ENCODE measurements around the gene ADGRG1. TPM values are rescaled to one million over a fixed set of nuclear protein-coding genes. Genes with fewer than 3 reads are reported as not detected.

ADGRG1 gene
- total and polyA plus RNA-seq, 5 donors, result 10.2 to 24.1 (median 16.2) TPM

DNA sequence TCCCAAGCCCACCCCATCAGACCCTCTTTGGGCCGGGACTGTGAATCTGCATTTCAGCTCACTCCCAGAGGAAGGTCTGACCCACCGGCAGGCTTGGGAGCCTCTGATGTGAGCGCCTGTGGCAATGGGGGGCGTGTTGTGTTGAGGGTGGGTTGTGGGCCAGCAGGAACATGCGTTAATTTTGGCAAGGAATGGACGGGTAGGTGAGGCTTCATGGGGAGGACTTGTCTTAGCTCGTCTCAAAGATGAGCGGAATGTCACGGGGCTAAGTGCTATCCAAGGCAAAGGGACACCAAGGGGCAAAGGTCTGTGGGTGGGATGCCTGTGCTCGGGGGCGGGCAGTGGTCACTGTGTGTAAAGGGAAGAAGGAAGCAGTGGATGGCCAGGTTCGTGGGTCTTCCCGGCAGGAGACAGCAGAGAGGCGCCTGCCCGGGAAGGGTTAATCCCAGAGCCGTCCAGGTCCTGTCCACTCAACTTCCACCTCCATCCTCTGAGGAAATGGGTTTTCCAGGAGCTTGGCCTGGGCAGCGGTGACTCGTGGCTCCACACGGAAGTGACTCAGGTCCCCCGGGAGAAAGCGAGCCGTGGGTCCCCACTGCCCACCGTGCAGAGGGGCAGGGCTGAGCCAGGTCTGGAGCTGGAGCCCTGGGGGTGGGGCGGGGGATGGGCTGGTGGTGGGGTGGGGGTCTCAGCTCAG lies 17.4 kb downstream of the ADGRG1 start:
- H3K4me1 ChIP-seq (ENCODE audit: control insufficient read depth, insufficient read depth, low read length), result peaks cover 6% of the 10 kb centered on the region

DNA sequence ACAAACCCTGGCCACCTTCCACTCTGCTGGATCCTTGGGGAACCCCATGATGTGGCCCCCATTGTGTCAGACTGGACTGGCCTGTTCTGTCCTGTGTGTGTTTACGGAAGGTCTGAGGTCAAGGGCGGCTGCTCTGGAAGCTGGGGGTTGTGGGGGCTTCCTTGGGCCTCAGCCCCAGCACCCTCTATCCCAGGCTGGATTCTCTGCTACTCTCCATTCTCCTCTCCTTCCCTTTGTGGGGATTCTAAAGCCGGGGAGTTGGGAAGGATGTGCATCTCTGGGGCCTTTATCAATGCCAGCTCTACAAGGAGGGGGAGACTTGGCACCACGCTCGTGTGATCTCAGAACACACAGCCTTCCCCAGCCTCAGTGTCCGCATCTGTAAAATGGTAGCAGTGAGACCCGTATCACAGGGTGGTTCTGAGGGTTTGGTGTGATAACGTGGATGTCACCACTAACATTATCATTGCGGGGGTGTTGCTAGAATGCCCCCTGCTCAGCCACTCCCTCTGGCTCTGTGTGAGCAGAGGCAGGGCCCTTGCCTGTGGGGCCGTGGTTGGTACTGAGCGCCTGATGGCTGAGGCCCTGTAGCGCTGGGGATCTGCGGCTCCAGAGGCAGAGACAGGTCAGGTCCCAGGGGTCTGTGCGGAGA lies 18.1 kb downstream of the ADGRG1 start:
- Histone ChIP-seq H3K27me3 (ENCODE audit: control insufficient read depth, insufficient read depth) (no peaks in the 10 kb centered on the region), H3K4me3 (ENCODE audit: low read length) (no peak overlapping the region), H3K9me3 (ENCODE audit: control insufficient read depth, low read length) (no peaks in the 10 kb centered on the region), H3K27ac (ENCODE audit: low read length) (peak overlapping the region; percentile 83), H3K4me1 (ENCODE audit: control insufficient read depth, insufficient read depth, low read length) (peaks cover 6% of the 10 kb centered on the region)
- intact Hi-C loops (cut with DNase I), result loop anchor here in 2 of 4 donors (5.0 kb wide), 2 partner anchors 39 to 54 kb away; no protein-coding TSS in a partner anchor
- 56% methylated on average over 14 of the region's 14 CpGs for WGBS
- ATAC-seq (peak; percentile 36 to 72), DNase-seq (no peak)

More for the DNA sequence above, 17.4 kb downstream of the ADGRG1 start:
- Histone ChIP-seq H3K4me3 (ENCODE audit: low read length) (no peak overlapping the region), H3K27ac (ENCODE audit: low read length) (peak overlapping the region; percentile 31), H3K27me3 (ENCODE audit: control insufficient read depth, insufficient read depth) (no peaks in the 10 kb centered on the region), H3K9me3 (ENCODE audit: control insufficient read depth, low read length) (no peaks in the 10 kb centered on the region)
- ATAC-seq (peak; percentile 65 to 87), DNase-seq (peak; percentile 82 to 86 (median 85))
- WGBS, result 45% methylated on average over 24 of the region's 24 CpGs
- intact Hi-C loops (cut with DNase I), result loop anchor here in 2 of 4 donors (5.0 kb wide), 2 partner anchors 39 to 54 kb away; no protein-coding TSS in a partner anchor

DNA sequence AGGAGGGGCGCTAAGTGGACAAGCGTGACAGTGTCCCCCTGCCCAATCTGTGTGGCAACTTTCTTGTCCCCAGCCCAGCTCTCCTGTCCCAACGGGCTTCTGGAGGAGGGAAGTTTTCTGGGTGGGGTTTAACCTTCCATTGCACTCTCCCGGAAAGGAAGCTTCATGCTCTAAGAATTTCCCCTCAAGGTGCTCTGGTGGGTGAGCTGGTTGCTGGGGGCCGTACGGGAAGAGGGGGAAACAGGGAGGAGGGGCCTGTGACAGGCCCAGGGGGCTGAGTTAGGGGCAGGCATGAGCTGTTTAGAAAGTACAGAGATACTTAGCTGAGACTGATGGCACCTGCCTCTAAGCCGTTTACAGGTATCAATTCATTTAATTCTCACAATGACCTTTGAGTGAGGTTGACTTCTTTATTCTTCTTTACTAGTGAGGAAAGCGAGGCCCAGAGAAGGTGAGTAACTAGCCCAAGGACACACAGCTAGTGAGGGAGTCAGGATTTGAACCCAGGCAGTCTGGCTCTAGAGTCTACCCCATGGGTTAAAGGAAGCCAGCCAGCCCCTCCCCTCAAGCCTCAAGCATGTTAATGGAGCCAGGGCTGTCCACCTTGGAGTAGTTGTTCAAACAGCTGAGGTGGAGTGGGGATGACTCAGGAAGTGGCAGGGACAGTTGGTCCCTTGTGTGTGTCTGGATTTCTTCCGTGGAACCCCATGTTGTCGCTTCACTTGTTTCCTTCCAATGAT lies 18.9 kb downstream of the ADGRG1 start:
- intact Hi-C loops (cut with DNase I), result loop anchor here in 2 of 4 donors (5.0 kb wide), 2 partner anchors 40 to 55 kb away; no protein-coding TSS in a partner anchor
- Histone ChIP-seq H3K9me3 (ENCODE audit: control insufficient read depth, low read length) (no peaks in the 10 kb centered on the region), H3K4me3 (ENCODE audit: low read length) (no peak overlapping the region), H3K4me1 (ENCODE audit: control insufficient read depth, insufficient read depth, low read length) (peaks cover 6% of the 10 kb centered on the region), H3K27me3 (ENCODE audit: control insufficient read depth, insufficient read depth) (no peaks in the 10 kb centered on the region), H3K27ac (ENCODE audit: low read length) (peak overlapping the region; percentile 62)
- DNase-seq, result peak in 1 of 3 donors; percentile 7
- 59% methylated on average over 10 of the region's 10 CpGs for WGBS
- peak in 1 of 2 donors; percentile 55 for ATAC-seq

DNA sequence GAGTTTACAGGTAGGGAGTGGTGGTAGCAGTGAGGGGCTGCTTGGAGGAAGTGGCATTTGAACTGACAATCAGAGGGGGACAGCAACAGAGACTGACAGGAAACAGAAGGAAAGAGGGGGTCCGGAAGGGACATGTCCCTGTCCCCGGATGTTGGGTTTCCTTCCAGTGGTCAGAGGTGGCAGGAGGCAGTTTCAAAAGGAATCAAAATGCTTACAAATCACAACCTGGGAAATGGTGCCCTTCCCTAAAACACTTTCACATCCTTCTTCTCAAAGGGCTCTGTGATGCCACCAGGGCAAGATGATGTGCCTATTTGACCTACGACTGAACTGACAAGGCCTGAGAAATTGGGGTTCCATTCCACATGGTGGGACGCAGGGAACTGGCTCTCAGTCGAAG lies 19.7 kb downstream of the ADGRG1 start:
- no peak for ATAC-seq
- Histone ChIP-seq H3K9me3 (ENCODE audit: control insufficient read depth, low read length) (no peaks in the 10 kb centered on the region), H3K4me1 (ENCODE audit: control insufficient read depth, insufficient read depth, low read length) (peaks cover 6% of the 10 kb centered on the region), H3K27me3 (ENCODE audit: control insufficient read depth, insufficient read depth) (no peaks in the 10 kb centered on the region), H3K27ac (ENCODE audit: low read length) (peak overlapping the region; percentile 62), H3K4me3 (ENCODE audit: low read length) (no peak overlapping the region)
- intact Hi-C loops (cut with DNase I), result loop anchor here (2.0 to 5.0 kb wide), 4 partner anchors 41 to 56 kb away; no protein-coding TSS in a partner anchor
- 75% methylated on average over 5 of the region's 5 CpGs for WGBS
- DNase-seq, result peak in 1 of 3 donors; percentile 5

DNA sequence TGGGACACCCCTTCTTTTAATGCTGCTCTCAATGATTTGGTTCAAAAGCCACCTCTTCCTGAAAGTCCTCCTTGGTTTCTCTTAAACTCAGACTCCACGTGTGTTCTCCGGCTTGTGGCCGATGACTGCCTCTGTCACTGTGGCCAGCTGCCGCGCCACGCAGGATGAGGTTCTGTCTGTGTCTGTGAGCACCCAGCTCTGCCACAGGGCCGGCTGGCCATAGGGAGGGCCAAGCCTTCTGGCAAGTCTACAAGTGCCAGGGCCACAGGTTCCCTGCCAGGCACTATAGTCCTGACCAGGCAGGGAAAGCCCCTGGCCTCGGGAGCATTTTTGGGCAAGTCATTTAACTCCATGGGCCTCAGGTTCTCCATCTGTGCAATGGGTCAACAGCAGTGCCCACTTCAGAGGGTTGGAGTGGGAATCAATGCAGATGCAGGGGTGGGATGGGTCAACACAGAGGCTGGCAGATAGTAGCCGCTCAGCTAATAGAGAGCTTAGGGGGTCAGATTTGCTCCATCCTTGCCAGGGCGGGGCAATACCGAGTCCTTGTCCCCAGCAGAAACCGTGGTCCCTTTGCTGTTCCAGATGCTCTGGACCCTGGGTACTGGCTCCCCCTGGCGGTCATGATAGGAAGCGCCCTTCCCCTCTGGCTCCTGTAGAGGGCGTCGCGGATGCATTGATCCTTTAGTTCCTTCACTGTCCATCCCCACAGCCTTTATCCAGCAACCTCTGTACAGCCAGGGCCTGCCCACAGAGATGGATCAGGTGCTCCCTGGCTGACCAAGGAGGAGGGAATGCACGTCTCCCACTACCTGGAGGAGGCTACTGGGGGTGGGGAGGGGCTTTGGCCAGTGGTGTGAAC lies 20.4 kb downstream of the ADGRG1 start:
- Histone ChIP-seq H3K27me3 (ENCODE audit: control insufficient read depth, insufficient read depth) (no peaks in the 10 kb centered on the region), H3K9me3 (ENCODE audit: control insufficient read depth, low read length) (no peaks in the 10 kb centered on the region), H3K4me3 (ENCODE audit: low read length) (no peak overlapping the region), H3K4me1 (ENCODE audit: control insufficient read depth, insufficient read depth, low read length) (peaks cover 6% of the 10 kb centered on the region), H3K27ac (ENCODE audit: low read length) (peak overlapping the region; percentile 62)
- DNase-seq (peak; percentile 66 to 89 (median 88)), ATAC-seq (peak; percentile 24 to 47)
- intact Hi-C loops (cut with DNase I), result loop anchor here (2.0 to 5.0 kb wide), 4 partner anchors 42 to 57 kb away; no protein-coding TSS in a partner anchor
- WGBS, result 42% methylated on average over 18 of the region's 18 CpGs

DNA sequence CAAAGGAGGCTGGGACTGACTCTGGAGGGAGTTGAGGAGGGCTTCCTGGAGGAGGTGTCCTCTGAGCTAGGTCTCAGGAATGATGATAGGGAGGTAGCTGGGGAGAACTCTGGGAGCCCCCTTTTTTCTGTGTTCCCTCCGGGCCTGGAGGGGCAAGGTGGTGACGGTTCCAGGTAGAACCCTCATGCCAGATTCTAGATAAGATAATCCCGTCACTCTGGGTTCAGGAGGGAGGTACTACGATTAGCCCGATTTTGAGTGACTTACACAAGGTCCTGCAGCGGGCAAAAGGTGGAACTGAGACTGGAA lies 21.0 kb downstream of the ADGRG1 start:
- intact Hi-C loops (cut with DNase I), result loop anchor here (2.0 to 5.0 kb wide), 4 partner anchors 42 to 57 kb away; no protein-coding TSS in a partner anchor
- no peak overlapping the region for H3K27ac ChIP-seq (ENCODE audit: low read length)
- ATAC-seq (no peak), DNase-seq (no peak)
- H3K9me3 ChIP-seq (ENCODE audit: control insufficient read depth, low read length), result no peaks in the 10 kb centered on the region
- peaks cover 6% of the 10 kb centered on the region for H3K4me1 ChIP-seq (ENCODE audit: control insufficient read depth, insufficient read depth, low read length)
- no peak overlapping the region for H3K4me3 ChIP-seq (ENCODE audit: low read length)
- H3K27me3 ChIP-seq (ENCODE audit: control insufficient read depth, insufficient read depth), result no peaks in the 10 kb centered on the region
- WGBS, result 82% methylated on average over 6 of the region's 6 CpGs

DNA sequence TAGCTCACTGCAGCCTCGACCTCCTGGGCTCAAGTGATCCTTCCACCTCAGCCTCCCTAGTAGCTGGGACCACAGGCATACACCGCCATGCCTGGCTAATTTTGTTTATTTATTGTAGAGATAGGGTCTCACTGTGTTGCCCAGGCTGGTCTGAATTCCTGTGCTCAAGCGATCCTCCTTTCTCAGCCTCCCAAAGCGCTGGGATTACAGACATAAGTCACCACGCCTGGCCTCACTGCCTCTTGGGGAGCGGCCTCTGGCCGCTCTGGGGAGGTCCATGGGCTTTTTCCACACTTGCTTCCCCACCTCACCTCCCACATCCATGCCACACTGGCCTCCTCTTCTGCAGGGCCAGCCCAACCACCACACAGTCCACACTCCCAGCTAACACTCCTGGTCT lies 21.4 kb downstream of the ADGRG1 start:
- H3K4me1 ChIP-seq (ENCODE audit: control insufficient read depth, insufficient read depth, low read length), result peaks cover 6% of the 10 kb centered on the region
- DNase-seq (no peak), ATAC-seq (no peak)
- no peaks in the 10 kb centered on the region for H3K9me3 ChIP-seq (ENCODE audit: control insufficient read depth, low read length)
- no peaks in the 10 kb centered on the region for H3K27me3 ChIP-seq (ENCODE audit: control insufficient read depth, insufficient read depth)
- WGBS, result 87% methylated on average over 7 of the region's 7 CpGs
- intact Hi-C loops (cut with DNase I), result loop anchor here (2.0 to 10.0 kb wide), 6 partner anchors 43 to 345 kb away; no protein-coding TSS in a partner anchor
- H3K27ac ChIP-seq (ENCODE audit: low read length), result no peak overlapping the region
- no peak overlapping the region for H3K4me3 ChIP-seq (ENCODE audit: low read length)

DNA sequence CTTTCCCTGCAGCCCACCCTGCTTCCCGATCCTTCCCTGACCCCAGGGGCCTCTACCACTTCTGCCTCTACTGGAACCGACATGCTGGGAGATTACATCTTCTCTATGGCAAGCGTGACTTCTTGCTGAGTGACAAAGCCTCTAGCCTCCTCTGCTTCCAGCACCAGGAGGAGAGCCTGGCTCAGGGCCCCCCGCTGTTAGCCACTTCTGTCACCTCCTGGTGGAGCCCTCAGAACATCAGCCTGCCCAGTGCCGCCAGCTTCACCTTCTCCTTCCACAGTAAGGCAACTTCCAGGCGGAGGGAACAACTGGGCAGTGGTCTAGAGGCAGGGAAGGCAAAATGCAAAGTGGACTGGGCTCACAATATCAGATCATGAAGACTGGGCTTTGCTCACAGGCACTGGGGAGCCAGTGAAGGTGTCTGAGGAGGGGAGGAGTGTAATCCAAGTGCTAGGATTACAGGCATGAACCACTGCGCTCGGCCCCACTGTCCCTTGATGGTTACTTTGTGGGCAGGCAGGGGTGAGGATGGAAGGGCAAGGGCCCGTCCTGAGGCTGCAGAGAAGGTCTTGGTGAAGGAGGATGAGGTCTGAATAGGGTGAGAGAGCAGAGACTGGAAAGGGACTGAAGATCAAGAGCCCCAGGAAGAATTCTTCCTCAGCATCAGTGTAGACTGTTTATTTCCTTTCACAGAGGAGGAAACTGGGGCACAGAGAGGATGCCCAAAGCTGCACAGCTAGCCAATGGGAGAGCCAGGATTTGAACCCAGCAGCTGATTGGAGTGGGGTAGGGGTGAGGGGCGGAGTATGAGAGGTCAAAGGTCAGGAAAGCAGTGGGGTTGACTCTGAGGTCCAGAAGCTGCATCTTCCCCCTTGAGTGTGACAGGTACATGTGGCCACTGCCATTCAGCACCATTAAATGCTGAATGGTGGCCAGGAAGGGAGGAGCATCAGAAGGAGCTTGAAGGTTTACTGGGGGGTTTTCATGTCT lies 23.2 kb downstream of the ADGRG1 start:
- DNase-seq (peak in 1 of 3 donors; percentile 20), ATAC-seq (no peak)
- Histone ChIP-seq H3K4me1 (ENCODE audit: control insufficient read depth, insufficient read depth, low read length) (peaks cover 6% of the 10 kb centered on the region), H3K27ac (ENCODE audit: low read length) (no peak overlapping the region), H3K9me3 (ENCODE audit: control insufficient read depth, low read length) (no peaks in the 10 kb centered on the region), H3K4me3 (ENCODE audit: low read length) (no peak overlapping the region), H3K27me3 (ENCODE audit: control insufficient read depth, insufficient read depth) (no peaks in the 10 kb centered on the region)
- 82% methylated on average over 10 of the region's 10 CpGs for WGBS
- intact Hi-C loops (cut with DNase I), result loop anchor here in 2 of 4 donors (5.0 to 10.0 kb wide), 2 partner anchors 64 to 343 kb away; no protein-coding TSS in a partner anchor

DNA sequence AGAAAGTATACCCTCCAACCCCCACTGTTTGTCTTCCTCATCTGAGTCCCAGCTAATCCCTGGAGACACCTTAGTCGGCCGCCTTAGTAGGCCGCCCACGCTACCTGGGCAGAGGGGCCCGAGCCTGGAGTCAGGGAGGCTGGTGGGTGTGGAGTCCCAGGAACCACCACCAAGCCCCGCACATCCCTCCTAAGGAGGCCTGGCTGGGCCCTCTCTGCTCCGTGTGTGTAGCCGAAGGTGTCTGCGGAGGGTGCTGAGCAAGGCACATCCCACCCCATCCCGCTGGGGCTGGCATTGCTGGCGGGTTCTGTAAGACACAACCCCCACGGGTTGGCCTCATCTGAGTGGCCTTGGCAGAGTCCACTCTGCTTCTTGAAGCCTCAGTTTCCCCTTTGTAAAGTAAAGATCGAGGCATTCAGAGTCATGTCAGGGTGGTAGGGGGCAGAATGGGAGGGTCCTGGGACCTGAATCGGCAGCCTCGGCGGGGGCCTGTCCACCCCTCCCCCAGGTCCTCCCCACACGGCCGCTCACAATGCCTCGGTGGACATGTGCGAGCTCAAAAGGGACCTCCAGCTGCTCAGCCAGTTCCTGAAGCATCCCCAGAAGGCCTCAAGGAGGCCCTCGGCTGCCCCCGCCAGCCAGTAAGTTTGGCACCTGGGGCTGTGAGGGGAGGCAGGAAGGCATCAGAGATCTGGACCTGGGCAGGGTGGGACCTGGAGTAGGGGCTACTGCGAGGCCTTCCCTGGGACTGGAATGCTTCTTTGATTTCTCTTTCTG lies 24.5 kb downstream of the ADGRG1 start:
- H3K27me3 ChIP-seq (ENCODE audit: control insufficient read depth, insufficient read depth), result no peaks in the 10 kb centered on the region
- ATAC-seq (no peak), DNase-seq (no peak)
- 92% methylated on average over 23 of the region's 23 CpGs for WGBS
- H3K27ac ChIP-seq (ENCODE audit: low read length), result no peak overlapping the region
- no peak overlapping the region for H3K4me3 ChIP-seq (ENCODE audit: low read length)
- peaks cover 2% of the 10 kb centered on the region for H3K4me1 ChIP-seq (ENCODE audit: control insufficient read depth, insufficient read depth, low read length)
- intact Hi-C loops (cut with DNase I), result loop anchor here in 2 of 4 donors (5.0 to 10.0 kb wide), 2 partner anchors 66 to 342 kb away; no protein-coding TSS in a partner anchor
- no peaks in the 10 kb centered on the region for H3K9me3 ChIP-seq (ENCODE audit: control insufficient read depth, low read length)
